Stimulated activated CD8-positive, alpha-beta memory T cell treated with anti-CD3 and anti-CD28 coated beads, Interleukin-2, amount 100 ng/mL, for 1 hour (primary cell): ENCODE measurements around the gene SULT4A1.

Source experiments
- DNase-seq, 2 donors: peaks; one replicate each; pipeline ENCODE4 v3.0.0-alpha.2; 2020; ENCODE audit warnings: low read depth in 2 of 2

SULT4A1 gene

GRCh38 chr22:43844560-43845545 lies 17.5 kb downstream of the SULT4A1 start:
- DNase-seq = no peak

- no peak for DNase-seq
These were observed 18.4 kb downstream of the SULT4A1 start for GRCh38 chr22:43843783-43844530.

GRCh38 chr22:43841742-43842141 lies 20.6 kb downstream of the SULT4A1 start:
- no peak for DNase-seq

- DNase-seq = no peak
These were observed 21.5 kb downstream of the SULT4A1 start for GRCh38 chr22:43840851-43841250.

- DNase-seq = no peak
These were observed 21.9 kb downstream of the SULT4A1 start for GRCh38 chr22:43840431-43840830.

- no peak for DNase-seq
These were observed 22.5 kb downstream of the SULT4A1 start for GRCh38 chr22:43839781-43840180.

GRCh38 chr22:43838571-43839307 lies 23.6 kb downstream of the SULT4A1 start:
- DNase-seq = no peak

- DNase-seq = no peak
These were observed 24.2 kb downstream of the SULT4A1 start for GRCh38 chr22:43838161-43838560.

GRCh38 chr22:43837666-43838065 lies 24.6 kb downstream of the SULT4A1 start:
- no peak for DNase-seq

- no peak for DNase-seq
These were observed 26.6 kb downstream of the SULT4A1 start for GRCh38 chr22:43835736-43836135.

- no peak for DNase-seq
These were observed 27.1 kb downstream of the SULT4A1 start for GRCh38 chr22:43835166-43835565.

GRCh38 chr22:43833286-43834240 lies 28.8 kb downstream of the SULT4A1 start:
- DNase-seq = no peak

GRCh38 chr22:43832393-43833265 lies 29.7 kb downstream of the SULT4A1 start:
- no peak for DNase-seq

GRCh38 chr22:43831561-43832392 lies 30.5 kb downstream of the SULT4A1 start:
- DNase-seq = no peak

GRCh38 chr22:43830931-43831560 lies 31.3 kb downstream of the SULT4A1 start:
- no peak for DNase-seq

- DNase-seq = no peak
These were observed 32.1 kb downstream of the SULT4A1 start for GRCh38 chr22:43829904-43830851.
